PC-3 (cell line): Measurements from ENCODE around the gene HNRNPL. TPM values are rescaled to one million over a fixed set of nuclear protein-coding genes. Genes with fewer than 3 reads are reported as not detected.
A peak's percentile ranks its signal among the peaks of the same experiment; 100 is the strongest.
"Not testable (repeated sequence)": the region's sequence is repeated elsewhere in the genome, so short reads cannot be mapped to it uniquely, and the experiment has no call there.

Experiments
- ATAC-seq: fragments of 200-7000 bp; cut with Tn5 transposase; 2 replicates; pipeline ENCODE4 v1.9.1; 2020; ENCODE audit warnings: mild to moderate bottlenecking, moderate library complexity
- BruUV-seq: library from RNA; stranded (reverse); fragments of 400-500 nt; replicated peaks from 2 replicates; lab custom pipeline; 2021; lab: Mats Ljungman, UMichigan
- CTCF ChIA-PET: fragments of 300-600 bp; sonication (Branson Sonifier 250); formaldehyde crosslinking; loops from one replicate; lab custom pipeline; 2022; ENCODE audit warnings: antibody characterized with exemption; lab: Charles Lee
- POLR2A ChIA-PET: fragments of 300-600 bp; sonication (Branson Sonifier 250); formaldehyde crosslinking; loops from one replicate; lab custom pipeline; 2022; ENCODE audit warnings: antibody characterized with exemption; ENCODE audit not compliant: unreplicated experiment; lab: Charles Lee
- DNase-seq: peaks from one replicate; pipeline ENCODE4 v3.0.0-alpha.2; 2015
- H2AFZ ChIP-seq: fragments of 300-600 bp; sonication (generic); 2 replicates; pipeline ENCODE4 v1.6.0; 2016; ENCODE audit warnings: antibody characterized with exemption, low read length
- H3F3A ChIP-seq: fragments of 300-600 bp; sonication (generic); one replicate; pipeline ENCODE4 v1.6.0; 2017; ENCODE audit warnings: antibody characterized with exemption, low read length, control low read depth, mild to moderate bottlenecking; ENCODE audit not compliant: unreplicated experiment
- H3K27ac ChIP-seq: fragments of 300-600 bp; sonication (generic); 2 replicates; pipeline ENCODE4 v1.5.1; 2016; ENCODE audit warnings: mild to moderate bottlenecking, low read length
- H3K27me3 ChIP-seq: fragments of 300-600 bp; sonication (generic); 2 replicates; pipeline ENCODE4 v1.6.1; 2016; ENCODE audit warnings: low read length, mixed read lengths
- H3K36me3 ChIP-seq: fragments of 300-600 bp; sonication (generic); 2 replicates; pipeline ENCODE4 v1.6.1; 2016; ENCODE audit warnings: low read depth, mixed run types, low read length, mixed read lengths
- H3K4me1 ChIP-seq: fragments of 300-600 bp; sonication (generic); 2 replicates; pipeline ENCODE4 v1.5.1; 2016; ENCODE audit warnings: low read length; ENCODE audit not compliant: insufficient read depth
- H3K4me2 ChIP-seq: fragments of 300-600 bp; sonication (generic); 2 replicates; pipeline ENCODE4 v1.6.0; 2016; ENCODE audit warnings: low read length
- H3K4me3 ChIP-seq: fragments of 300-600 bp; sonication (generic); 2 replicates; pipeline ENCODE4 v1.5.1; 2016; ENCODE audit warnings: mild to moderate bottlenecking, low read length, mixed read lengths
- H3K79me2 ChIP-seq: fragments of 300-600 bp; sonication (generic); 2 replicates; pipeline ENCODE4 v1.6.1; 2017; ENCODE audit warnings: low read length, mixed read lengths
- H3K9ac ChIP-seq: fragments of 300-600 bp; sonication (generic); 2 replicates; pipeline ENCODE4 v1.6.0; 2016; ENCODE audit warnings: mild to moderate bottlenecking, low read length
- H3K9me2 ChIP-seq: fragments of 300-600 bp; sonication (generic); replicated peaks from 2 replicates; pipeline ENCODE4 v1.6.1; 2016; ENCODE audit warnings: mixed run types, low read length, mixed read lengths
- H3K9me3 ChIP-seq: fragments of 300-600 bp; sonication (generic); 2 replicates; pipeline ENCODE4 v1.6.1; 2016; ENCODE audit warnings: low read length, mixed read lengths
- H4K20me1 ChIP-seq: fragments of 300-600 bp; sonication (generic); 2 replicates; pipeline ENCODE4 v1.6.1; 2016; ENCODE audit warnings: low read length, mixed read lengths
- CTCF ChIP-seq: fragments of 300-600 bp; sonication (generic); conservative IDR thresholded peaks from 2 replicates; pipeline ENCODE4 v1.5.1; 2017; ENCODE audit warnings: antibody characterized with exemption, low read depth, mild to moderate bottlenecking, low read length
- EZH2 ChIP-seq: fragments of 300-600 bp; sonication (generic); IDR thresholded peaks from one replicate; pipeline ENCODE4 v1.6.1; 2017; ENCODE audit warnings: antibody characterized with exemption, mild to moderate bottlenecking, low read length; ENCODE audit not compliant: unreplicated experiment
- EZH2phosphoT487 ChIP-seq: fragments of 300-600 bp; sonication (generic); IDR thresholded peaks from 2 replicates; pipeline ENCODE4 v1.6.1; 2018; ENCODE audit warnings: mild to moderate bottlenecking, antibody characterized with exemption, low read length, borderline replicate concordance
- intact Hi-C: fragments of 100-400 bp; cut with micrococcal nuclease; formaldehyde crosslinking; loops from 2 replicates; pipeline ENCODE4 v1.9.0; 2023
- total RNA-seq: library from RNA; depleted of rRNA; stranded (reverse); fragments of >200 nt; gene quantifications from 2 replicates; pipeline ENCODE4 v1.2.3, GENCODE V29; 2014

Gene HNRNPL
- total RNA-seq, 1 experiment from 2014 or later = 315 TPM

- ChIA-PET POLR2A (no interaction called here), CTCF (no interaction called here)
- DNase-seq = no peak
- Histone ChIP-seq H3K4me2 (no peak overlapping the region), H3K36me3 (no peaks in the 10 kb centered on the region), H3K79me2 (no peaks in the 10 kb centered on the region), H3K4me3 (no peak overlapping the region), H2AFZ (no peak overlapping the region), H3F3A (no peaks in the 10 kb centered on the region), H3K9me3 (no peaks in the 10 kb centered on the region), H3K9ac (no peak overlapping the region), H3K27ac (no peak overlapping the region), H3K9me2 (no peaks in the 10 kb centered on the region), H3K4me1 (no peaks in the 10 kb centered on the region; the same call in 1 of the 2 replicates), H3K27me3 (no peaks in the 10 kb centered on the region), H4K20me1 (no peaks in the 10 kb centered on the region)
- BruUV-seq = TSS peak; percentile 79
- intact Hi-C loops = no loop called here
- no peak for TF ChIP-seq CTCF
- no peak for TF ChIP-seq EZH2
- no peak for TF ChIP-seq EZH2phosphoT487
- no peak for ATAC-seq
These were observed 34.5 kb downstream of the HNRNPL start for GRCh38 chr19:38815059-38816001.

- H3F3A ChIP-seq, H3K4me3 ChIP-seq, BruUV-seq, H3K9me3 ChIP-seq, CTCF ChIA-PET, H3K36me3 ChIP-seq, H3K9me2 ChIP-seq, H3K4me2 ChIP-seq, H3K4me1 ChIP-seq, intact Hi-C loops, DNase-seq, H3K27me3 ChIP-seq, H3K27ac ChIP-seq, H4K20me1 ChIP-seq, POLR2A ChIA-PET, H3K79me2 ChIP-seq, H3K9ac ChIP-seq, ATAC-seq, H2AFZ ChIP-seq: not testable (repeated sequence)
These were observed 35.9 kb downstream of the HNRNPL start for GRCh38 chr19:38813932-38814331.

- H3K4me1 ChIP-seq = no peaks in the 10 kb centered on the region
- no peaks in the 10 kb centered on the region for H3K27me3 ChIP-seq
- H3K9me2 ChIP-seq = no peaks in the 10 kb centered on the region
- CTCF ChIA-PET = no interaction called here
- intact Hi-C loops = no loop called here
- H3K9me3 ChIP-seq = no peaks in the 10 kb centered on the region
- TF ChIP-seq CTCF (no peak), EZH2phosphoT487 (no peak), EZH2 (no peak)
- H3K36me3 ChIP-seq = no peaks in the 10 kb centered on the region
- POLR2A ChIA-PET = no interaction called here
- H2AFZ ChIP-seq = no peak overlapping the region
- no peaks in the 10 kb centered on the region for H3F3A ChIP-seq
- H4K20me1 ChIP-seq = no peaks in the 10 kb centered on the region
- H3K4me3 ChIP-seq = no peak overlapping the region
- DNase-seq (no peak), ATAC-seq (no peak)
- no peaks in the 10 kb centered on the region for H3K79me2 ChIP-seq
- no TSS peak for BruUV-seq
- H3K27ac ChIP-seq = no peak overlapping the region
- H3K4me2 ChIP-seq = no peak overlapping the region
- no peak overlapping the region for H3K9ac ChIP-seq
These were observed 36.5 kb downstream of the HNRNPL start for GRCh38 chr19:38813323-38813722.
